GM19324 (cell line): Measurements from ENCODE around the gene KRTAP29-1.
"Not testable (repeated sequence)": the region's sequence is repeated elsewhere in the genome, so short reads cannot be mapped to it uniquely, and the experiment has no call there.

Source experiments
- ATAC-seq: cut with Tn5 transposase; IDR thresholded peaks from one replicate; pipeline ENCODE4 v1.9.1; 2021; ENCODE audit warnings: mild to moderate bottlenecking, moderate library complexity; ENCODE audit not compliant: unreplicated experiment, low FRiP score

The KRTAP29-1 gene, protein sequence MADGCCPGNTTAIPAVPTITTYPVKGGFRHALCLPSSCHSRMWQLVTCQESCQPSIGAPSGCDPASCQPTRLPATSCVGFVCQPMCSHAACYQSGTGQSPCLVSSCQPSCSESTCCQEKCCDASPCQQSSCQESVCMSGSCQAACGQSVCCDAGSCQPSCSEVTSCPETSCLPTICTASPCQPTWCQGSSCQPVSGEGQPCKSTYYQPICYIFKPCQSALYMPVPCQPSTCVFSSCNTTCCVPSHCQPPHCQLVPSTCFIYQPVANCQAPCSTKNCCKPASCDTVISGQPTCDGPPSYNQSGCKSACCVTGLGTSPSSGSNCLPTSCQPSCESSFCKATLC

DNA sequence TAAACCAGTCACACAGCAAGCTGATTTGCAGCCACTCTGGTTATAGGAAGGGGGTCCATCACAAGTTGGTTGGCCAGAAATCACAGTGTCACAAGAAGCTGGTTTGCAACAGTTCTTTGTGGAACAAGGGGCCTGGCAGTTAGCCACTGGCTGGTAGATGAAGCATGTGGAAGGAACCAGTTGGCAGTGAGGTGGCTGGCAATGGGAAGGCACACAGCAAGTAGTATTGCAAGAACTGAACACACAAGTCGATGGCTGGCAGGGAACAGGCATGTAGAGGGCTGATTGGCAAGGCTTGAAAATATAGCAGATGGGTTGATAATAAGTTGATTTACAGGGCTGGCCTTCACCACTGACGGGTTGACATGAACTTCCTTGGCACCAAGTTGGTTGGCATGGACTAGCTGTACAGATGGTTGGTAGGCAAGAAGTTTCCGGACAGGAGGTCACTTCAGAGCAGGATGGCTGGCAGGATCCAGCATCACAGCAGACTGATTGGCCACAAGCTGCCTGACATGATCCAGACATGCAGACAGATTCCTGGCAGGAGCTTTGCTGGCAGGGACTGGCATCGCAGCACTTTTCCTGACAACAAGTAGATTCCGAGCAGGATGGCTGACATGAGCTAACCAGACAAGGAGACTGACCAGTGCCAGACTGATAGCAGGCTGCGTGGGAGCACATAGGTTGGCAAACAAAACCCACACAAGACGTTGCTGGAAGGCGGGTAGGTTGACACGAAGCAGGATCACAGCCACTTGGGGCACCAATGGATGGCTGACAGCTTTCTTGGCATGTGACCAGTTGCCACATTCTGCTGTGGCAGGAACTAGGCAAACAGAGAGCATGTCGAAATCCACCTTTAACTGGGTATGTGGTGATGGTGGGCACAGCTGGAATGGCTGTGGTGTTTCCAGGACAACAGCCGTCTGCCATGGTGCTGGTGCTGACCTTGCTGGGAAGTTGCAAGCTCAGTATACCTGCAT is at the start of gene KRTAP29-1:
KRTAP29-1 (minus strand) TSS at position 936 of the 986 bp plus-strand sequence; CDS start at position 936, 0 bp downstream.
- ATAC-seq = no peak

DNA sequence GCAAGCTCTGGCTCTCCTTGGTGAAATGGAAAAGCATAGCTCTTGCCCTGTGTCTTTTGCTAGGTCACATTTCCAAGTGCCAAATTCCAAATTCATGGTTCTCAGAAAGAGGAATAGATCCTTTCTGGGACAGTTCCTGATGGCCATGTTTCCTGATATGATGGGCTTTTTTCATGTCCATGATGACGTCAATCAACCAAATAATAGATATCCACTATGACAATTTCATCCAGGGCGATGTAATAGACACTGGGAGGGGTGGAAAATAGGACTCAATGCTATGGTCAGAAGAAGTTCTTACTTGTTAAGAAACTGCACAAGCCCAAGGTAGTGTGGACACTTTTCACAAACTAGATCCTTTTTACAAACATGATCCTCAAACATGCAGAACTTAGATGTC is 48.5 kb upstream of the KRTAP29-1 start:
- no peak for ATAC-seq

DNA sequence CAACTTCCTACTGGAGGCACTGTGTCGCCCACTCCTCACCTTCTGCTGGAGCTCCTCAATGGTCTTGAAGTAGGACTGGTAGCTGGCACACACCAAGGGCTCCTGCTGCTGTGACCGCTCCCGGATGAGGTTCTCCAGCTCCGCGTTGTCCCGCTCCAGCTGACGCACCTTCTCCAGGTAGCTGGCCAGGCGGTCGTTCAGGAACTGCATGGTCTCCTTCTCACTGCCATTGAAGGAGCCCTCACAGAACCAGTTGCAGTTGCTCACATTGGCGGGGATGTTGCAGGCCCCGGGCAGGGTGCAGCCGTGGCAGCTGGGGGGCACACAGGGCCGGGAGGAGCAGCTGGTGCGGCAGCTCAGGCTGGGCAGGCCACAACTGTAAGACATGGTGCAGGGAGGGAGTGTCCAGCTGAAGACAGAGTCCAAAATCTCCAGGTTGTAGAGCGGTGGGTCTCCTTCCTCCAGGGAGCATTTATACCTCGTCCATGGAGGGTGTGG is 47.8 kb upstream of the KRTAP29-1 start, which contains the start of gene KRT33A:
KRT33A (minus strand) TSS at position 448 of the 498 bp plus-strand sequence; CDS start at position 387, 61 bp downstream.
- ATAC-seq = not testable (repeated sequence)

DNA sequence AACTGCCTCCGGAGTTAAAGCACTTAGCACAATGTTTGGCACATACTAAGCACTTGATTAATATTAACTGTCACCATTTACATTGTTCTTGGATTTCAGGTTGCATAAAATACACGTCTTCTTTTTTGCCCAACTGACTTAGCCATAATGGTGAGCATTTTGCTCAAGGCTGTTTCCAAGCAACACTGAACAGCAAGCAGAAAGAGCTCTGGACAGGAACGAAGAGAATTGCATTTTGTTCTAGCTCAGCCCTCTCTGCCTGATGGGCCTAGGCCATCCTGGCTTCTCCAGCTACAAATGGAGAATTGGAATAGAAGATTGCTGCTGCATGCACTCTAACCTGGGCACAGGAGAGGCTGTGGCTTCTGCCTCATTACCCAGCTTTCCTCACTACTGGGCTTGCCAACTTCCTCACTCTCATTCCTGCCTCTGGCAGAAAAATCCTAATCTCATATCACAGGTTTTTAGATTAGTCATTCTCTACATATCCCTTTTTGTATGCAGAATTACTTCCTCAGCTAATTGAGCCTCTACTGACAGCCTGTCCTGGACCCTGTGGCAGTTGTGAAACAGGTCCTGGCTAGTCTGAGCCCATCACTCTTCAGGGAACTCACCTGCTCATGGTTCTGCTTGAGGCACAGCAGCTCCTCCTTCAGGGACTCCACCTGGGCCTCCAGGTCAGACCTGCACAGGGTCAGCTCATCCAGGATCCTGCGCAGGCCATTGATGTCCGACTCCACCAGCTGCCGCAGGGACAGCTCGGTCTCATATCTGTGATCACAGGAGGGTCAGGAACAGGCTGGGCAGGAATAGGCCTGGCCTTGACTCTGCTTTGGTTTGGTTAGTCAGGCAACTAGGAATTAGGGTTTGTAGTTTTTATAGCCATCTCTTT is 45.5 kb upstream of the KRTAP29-1 start:
- no peak for ATAC-seq

DNA sequence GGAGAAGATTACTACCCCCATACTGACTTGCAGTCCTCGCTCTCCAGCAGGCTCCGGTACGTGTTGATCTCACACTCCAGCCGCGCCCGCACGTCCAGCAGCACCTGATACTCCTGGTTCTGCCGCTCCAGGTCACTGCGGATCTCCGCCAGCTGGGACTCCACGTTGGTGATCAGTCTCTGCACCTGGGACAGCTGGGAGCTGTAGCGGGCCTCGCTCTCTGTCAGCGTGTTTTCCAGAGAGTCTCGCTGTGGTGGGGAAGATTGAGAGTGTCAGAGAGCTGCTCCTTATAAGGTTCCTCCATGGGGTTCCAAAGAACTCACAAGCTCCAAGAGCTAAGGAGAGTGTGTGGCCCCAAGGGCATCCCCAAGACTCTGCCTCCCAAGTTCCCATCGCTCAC is 43.8 kb upstream of the KRTAP29-1 start:
- ATAC-seq = not testable (repeated sequence)

DNA sequence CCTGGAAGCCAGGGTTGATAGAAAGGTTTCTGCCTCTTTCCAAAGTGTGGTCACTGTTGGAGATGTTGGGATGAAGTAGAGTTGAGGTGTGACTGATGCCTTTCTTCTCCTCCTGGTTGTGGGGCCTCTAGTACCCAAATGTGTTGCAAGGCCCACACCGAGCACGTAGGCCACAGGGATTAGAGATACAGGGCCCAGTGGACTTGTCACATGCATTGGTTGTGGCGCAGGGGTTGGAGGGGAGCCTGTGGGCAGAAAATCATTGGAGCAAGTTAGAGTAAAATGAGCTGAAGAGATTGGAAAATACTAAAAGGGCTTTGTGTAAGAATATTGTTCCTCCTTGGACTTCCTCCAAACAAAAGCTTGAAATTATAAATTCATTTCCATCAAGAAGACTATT is 43.3 kb upstream of the KRTAP29-1 start:
- ATAC-seq = no peak

DNA sequence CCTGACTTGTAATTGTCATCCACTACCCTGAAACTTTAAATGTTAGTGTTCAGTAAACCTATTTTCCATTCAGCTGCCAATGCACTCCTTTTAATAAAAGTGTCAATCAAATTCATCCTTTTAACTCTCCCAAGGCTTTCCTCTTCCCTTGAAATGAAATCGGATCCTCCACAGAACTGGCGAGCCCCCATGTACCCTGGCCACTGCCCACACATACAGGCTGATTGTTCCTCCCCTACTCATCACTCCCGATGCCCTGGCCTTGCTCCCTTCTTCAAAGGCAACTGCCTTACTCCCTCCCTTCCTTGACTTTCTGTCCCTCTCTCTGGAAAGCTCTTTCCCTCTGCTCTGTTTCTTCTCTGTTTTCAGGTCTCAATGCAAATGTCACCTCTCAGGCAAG is 40.4 kb upstream of the KRTAP29-1 start:
- no peak for ATAC-seq

DNA sequence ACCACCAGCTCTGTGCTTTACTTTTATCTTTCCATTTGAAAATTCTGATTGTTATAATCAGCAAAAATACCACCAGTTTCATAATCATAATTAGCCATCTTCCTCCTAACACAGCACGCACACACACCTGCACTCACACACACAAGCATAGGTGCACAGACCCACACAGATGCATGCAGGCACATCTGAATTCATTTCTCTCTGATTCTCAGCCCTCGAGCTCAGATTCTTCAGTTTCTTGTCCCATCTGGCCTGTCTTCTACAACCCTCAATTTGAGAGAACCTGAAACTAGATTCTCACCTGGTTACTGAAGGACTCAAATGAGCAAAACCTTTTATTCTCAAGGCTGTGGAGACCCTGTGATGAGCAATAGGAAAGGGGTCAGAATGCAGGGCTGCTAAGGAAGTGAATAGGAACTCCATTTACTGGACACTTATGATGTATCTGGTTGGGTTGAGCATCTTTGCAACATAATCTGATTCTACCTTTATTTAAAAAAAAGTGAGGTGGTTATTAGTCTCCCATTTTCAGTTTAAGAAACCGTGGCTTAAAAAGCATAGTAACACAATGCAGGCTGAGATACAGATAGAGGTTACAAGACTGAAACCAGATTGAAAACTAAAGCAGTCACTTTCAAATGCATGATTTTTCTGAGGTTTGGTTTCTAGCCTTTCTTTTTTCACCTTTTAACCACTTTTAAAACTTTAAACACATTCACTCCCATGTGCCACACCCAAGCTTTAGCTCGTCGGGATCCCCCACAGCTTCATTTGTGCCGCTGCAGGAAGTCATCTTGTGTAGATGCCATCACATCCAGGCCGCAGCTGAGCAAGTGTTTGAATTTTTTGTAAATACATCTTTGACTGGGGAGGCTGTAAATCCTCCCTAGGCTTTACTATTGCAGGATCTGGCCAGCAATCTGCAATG is 38.5 kb upstream of the KRTAP29-1 start:
- ATAC-seq = no peak

DNA sequence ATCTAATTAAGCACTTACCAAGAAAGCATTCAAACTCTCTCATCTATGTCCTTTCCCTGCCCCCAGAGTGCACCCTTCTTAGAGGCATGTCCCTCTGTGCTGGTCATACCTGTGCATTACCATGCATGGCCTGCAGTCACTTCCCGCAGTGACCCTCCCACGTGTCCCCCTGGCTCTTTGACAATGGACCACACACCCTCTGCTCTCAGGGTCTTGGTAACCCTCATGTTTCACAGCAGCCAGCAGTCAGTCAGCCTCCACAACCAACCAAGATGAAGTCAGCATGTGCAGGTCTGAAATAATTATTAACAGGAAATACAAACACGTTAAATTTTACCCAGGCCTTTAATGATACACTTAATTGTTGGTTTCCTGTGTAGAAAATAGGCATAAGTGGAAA is 37.8 kb upstream of the KRTAP29-1 start:
- ATAC-seq = no peak

DNA sequence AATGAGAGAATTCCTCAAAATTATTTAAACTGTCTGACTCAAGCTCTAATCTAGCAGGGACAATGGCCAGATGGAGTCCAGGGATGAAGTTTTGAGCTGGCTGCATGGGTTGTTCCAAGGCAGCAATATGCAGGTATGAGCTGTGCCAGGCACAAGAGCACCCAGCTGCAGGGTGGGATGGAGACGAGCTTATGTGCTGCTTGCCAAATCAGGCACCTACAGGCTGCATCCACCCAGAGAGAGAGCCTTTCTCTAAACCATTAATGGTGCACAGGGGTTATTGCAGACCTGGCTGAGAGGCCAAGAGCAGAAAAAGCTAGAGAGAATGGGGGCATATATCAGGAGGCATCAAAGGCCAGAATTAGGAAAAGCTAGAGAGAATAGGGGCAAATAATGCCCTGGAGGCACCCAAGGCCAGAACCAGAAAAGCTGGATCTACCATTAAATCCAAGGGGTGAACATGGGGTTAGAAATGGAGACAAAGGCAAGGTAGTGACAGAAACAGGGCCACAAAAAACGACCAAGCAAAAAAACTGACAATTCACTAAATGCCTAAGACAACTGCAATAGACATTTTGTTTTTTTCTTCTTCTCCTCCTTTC is 37.0 kb upstream of the KRTAP29-1 start:
- no peak for ATAC-seq

DNA sequence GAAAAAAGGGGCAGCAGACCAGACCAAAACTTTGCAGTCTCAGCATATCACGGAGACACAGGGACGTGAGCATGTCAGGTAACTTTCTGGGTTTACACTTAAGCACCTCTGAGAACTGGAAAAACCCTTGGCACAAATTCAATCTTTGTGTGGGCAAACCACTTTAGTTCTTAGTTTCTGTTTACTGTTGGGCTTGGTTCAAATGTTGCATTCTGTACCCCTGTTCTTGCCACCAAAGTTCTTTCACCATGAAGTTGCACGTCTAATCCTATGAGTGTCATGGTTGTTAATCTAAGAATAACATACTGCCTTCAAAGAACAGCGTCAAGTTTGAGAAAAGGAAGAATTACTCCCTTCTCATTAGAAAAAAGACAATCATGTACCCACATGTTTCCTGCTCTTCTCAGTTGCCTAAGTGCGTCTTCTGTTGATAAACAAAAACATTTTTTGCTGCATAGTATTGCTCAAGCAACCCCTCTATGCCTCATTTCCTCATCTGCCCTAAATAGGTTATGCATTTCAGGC is 36.4 kb upstream of the KRTAP29-1 start:
- no peak for ATAC-seq

DNA sequence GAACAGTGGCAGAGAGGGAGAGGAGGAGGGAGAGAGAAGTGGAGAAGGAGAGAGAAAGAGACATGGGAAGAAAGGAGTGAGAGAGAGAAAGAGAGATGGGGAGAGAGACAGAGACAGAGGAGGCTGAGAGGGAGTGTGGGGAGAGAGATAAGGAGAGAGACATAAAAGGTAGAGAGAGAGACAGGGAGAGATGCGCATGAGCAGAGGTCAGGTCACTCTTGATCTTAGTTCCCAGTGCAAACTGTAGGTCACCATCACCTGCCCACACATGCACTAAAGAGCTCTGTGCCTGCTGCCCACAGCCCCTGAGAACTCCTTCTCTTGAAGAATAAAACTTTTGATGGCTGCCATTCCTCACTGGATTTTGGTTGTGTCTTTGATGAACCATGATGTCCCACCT is 33.1 kb upstream of the KRTAP29-1 start:
- no peak for ATAC-seq

DNA sequence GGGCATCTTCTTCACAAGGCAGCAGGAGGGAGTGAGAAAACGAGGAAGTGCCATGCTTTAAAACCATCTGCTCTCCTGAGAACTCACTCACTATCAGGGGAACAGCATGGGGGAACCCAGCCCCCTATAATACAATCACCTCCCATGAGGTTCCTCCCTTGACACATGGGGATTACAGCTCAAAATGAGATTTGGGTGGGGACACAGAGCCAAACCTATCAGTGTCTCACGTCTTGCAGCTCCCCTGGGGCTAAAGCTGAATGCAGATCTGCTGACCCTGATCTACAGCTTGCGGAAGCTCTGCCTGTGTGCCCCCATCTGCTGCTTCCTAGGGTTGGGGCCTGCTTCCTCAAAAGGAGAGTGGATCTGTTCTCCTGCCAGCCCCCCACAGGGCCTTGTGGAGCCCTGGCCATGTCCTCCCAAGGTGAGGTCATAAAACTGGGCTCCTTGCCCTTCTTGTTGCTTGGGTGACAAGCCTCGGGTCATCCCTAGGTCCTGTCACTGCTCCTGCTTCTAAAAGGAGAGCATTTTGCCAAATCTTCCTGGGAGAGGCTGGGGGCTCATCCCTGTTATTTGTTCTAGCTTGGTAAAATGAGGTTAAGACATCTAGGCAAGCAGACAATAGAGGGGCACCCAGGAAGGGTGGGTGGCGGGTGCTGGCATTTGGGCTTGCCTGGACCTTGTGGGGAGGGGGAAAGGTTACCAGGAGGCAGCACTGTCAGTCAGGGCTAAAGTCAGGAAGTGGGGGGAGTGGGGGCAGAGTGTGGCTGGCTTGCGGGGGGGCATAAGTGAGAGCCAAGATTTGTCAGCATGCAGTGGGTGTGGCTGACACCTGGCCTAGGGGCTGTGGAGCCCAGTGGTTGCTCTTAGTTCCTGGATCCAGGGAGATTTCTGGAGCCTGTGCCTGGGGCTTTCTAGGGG is 32.0 kb upstream of the KRTAP29-1 start:
- ATAC-seq = no peak

DNA sequence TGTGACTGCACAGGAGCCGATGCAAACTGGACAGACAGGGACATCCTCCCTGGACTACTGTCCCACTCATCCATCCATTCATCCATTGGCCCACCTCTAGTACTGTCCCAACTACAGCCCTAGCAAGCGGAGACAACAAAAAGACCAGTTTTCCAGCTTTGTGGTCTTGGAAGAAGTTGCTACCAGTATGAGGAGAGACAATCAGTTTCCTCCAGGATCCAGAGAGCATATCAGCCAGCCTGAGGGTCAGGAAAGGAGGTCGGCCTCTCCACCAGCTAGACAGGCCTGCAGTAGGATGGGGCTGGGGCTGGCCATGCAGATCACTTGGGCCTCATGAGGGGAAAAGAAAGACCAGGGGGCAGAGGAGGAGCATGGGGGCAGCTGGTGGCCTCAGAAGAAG is 31.2 kb upstream of the KRTAP29-1 start:
- ATAC-seq = no peak

DNA sequence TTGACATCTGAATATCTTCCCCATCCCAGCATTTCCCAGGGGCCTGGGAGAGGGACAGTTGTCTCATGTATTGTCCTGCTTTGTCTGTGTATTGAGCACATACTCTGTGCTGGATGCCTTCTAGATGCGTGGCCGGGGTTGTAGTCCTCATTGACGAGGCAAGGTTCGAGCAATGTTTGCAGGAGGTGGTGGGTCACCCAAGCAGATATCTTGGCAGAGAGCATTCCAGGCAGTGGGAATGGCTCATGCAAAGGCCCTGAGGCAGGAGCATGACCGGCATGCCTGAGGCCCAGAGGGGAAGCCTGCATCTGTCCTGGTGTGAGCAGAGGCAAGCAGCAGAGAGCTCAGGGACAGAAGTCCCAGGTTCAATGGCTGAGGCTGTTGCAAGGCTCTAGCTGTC is 30.4 kb upstream of the KRTAP29-1 start:
- no peak for ATAC-seq

DNA sequence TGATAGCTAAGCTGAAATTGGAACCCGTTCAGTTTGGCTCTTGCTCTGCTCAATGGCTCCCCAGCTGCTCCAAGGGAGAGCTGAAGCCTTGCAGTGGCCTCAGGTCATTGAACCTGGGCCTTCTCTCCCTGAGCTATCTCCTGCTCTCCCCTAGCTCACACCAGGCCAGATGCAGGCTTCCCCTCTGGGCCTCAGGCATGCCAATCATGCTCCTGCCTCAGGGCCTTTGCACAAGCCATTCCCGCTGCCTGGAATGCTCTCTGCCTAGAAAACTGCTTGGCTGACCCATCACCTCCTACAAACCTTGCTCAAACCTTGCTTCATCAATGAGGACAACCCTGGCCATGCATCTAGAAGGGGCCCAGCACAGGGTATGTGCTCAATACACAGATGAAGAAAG is 29.6 kb upstream of the KRTAP29-1 start:
- no peak for ATAC-seq

DNA sequence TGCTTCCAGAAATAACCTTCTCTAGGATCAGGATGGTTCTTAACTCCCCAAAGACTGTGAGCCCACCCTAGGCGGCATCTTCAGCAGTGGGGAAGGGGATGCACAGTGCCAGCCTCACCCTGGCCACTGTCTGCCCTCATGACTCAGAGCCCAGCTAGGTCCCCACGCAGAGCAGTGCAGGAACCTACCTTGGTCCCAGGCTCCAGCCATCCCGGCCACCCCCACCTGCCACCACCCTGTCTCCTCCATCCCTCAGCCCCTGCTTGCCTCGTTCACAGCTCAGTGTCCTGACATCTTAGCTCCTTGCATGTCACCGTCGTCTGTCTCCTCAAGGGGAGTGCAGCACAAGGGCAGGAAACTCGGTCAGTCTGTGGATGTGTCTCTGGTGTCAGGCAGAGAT is 29.0 kb upstream of the KRTAP29-1 start:
- ATAC-seq = no peak
